ENCODE measurements around the gene NPC1. TPM values are rescaled to one million over a fixed set of nuclear protein-coding genes. Genes with fewer than 3 reads are reported as not detected.

Gene NPC1
- total RNA-seq, 1 donor from 2014 or later = 48.0 TPM

GRCh38 chr18:23612434-23613090 lies 26.3 kb upstream of the NPC1 start:
- Histone ChIP-seq H3K9ac (ENCODE audit: low read depth in 1 of 3, low read length in 3 of 3) (no peak overlapping the region), H3K4me3 (ENCODE audit: low read length in 3 of 3) (no peak overlapping the region), H3K27ac (ENCODE audit: low read depth, low read length) (no peak overlapping the region), H3K36me3 (ENCODE audit: control insufficient read depth in 3 of 3, insufficient read depth in 3 of 3, low read length in 3 of 3) (no peaks in the 10 kb centered on the region), H3K27me3 (ENCODE audit: control insufficient read depth in 3 of 3, insufficient read depth in 3 of 3, low read length in 3 of 3) (no peaks in the 10 kb centered on the region), H3K4me1 (ENCODE audit: control insufficient read depth in 3 of 3, insufficient read depth in 3 of 3, low read length in 3 of 3) (no peaks in the 10 kb centered on the region), H3K9me3 (ENCODE audit: control insufficient read depth in 3 of 3, low read length in 3 of 3) (no peaks in the 10 kb centered on the region)

- no peak overlapping the region for H3K4me3 ChIP-seq (ENCODE audit: low read length in 3 of 3)
- no peaks in the 10 kb centered on the region for H3K9me3 ChIP-seq (ENCODE audit: control insufficient read depth in 3 of 3, low read length in 3 of 3)
- H3K36me3 ChIP-seq (ENCODE audit: control insufficient read depth in 3 of 3, insufficient read depth in 3 of 3, low read length in 3 of 3) = no peaks in the 10 kb centered on the region
- H3K27me3 ChIP-seq (ENCODE audit: control insufficient read depth in 3 of 3, insufficient read depth in 3 of 3, low read length in 3 of 3) = no peaks in the 10 kb centered on the region
- no peak overlapping the region for H3K27ac ChIP-seq (ENCODE audit: low read depth, low read length)
- no peaks in the 10 kb centered on the region for H3K4me1 ChIP-seq (ENCODE audit: control insufficient read depth in 3 of 3, insufficient read depth in 3 of 3, low read length in 3 of 3)
- no peak overlapping the region for H3K9ac ChIP-seq (ENCODE audit: low read depth in 1 of 3, low read length in 3 of 3)
Observed at GRCh38 chr18:23609390-23610023, 23.2 kb upstream of the NPC1 start.

- Histone ChIP-seq H3K27ac (ENCODE audit: low read depth, low read length) (no peak overlapping the region), H3K36me3 (ENCODE audit: control insufficient read depth in 3 of 3, insufficient read depth in 3 of 3, low read length in 3 of 3) (no peaks in the 10 kb centered on the region), H3K4me3 (ENCODE audit: low read length in 3 of 3) (no peak overlapping the region), H3K9me3 (ENCODE audit: control insufficient read depth in 3 of 3, low read length in 3 of 3) (no peaks in the 10 kb centered on the region), H3K27me3 (ENCODE audit: control insufficient read depth in 3 of 3, insufficient read depth in 3 of 3, low read length in 3 of 3) (no peaks in the 10 kb centered on the region), H3K9ac (ENCODE audit: low read depth in 1 of 3, low read length in 3 of 3) (no peak overlapping the region), H3K4me1 (ENCODE audit: control insufficient read depth in 3 of 3, insufficient read depth in 3 of 3, low read length in 3 of 3) (no peaks in the 10 kb centered on the region)
Observed at GRCh38 chr18:23608211-23608610, 21.9 kb upstream of the NPC1 start.

GRCh38 chr18:23605941-23606340 lies 19.6 kb upstream of the NPC1 start:
- Histone ChIP-seq H3K36me3 (ENCODE audit: control insufficient read depth in 3 of 3, insufficient read depth in 3 of 3, low read length in 3 of 3) (no peaks in the 10 kb centered on the region), H3K9me3 (ENCODE audit: control insufficient read depth in 3 of 3, low read length in 3 of 3) (no peaks in the 10 kb centered on the region), H3K4me1 (ENCODE audit: control insufficient read depth in 3 of 3, insufficient read depth in 3 of 3, low read length in 3 of 3) (no peaks in the 10 kb centered on the region), H3K4me3 (ENCODE audit: low read length in 3 of 3) (no peak overlapping the region), H3K27ac (ENCODE audit: low read depth, low read length) (no peak overlapping the region), H3K27me3 (ENCODE audit: control insufficient read depth in 3 of 3, insufficient read depth in 3 of 3, low read length in 3 of 3) (no peaks in the 10 kb centered on the region), H3K9ac (ENCODE audit: low read depth in 1 of 3, low read length in 3 of 3) (no peak overlapping the region)

- Histone ChIP-seq H3K9ac (ENCODE audit: low read depth in 1 of 3, low read length in 3 of 3) (no peak overlapping the region), H3K9me3 (ENCODE audit: control insufficient read depth in 3 of 3, low read length in 3 of 3) (no peaks in the 10 kb centered on the region), H3K27ac (ENCODE audit: low read depth, low read length) (no peak overlapping the region), H3K4me1 (ENCODE audit: control insufficient read depth in 3 of 3, insufficient read depth in 3 of 3, low read length in 3 of 3) (no peaks in the 10 kb centered on the region), H3K27me3 (ENCODE audit: control insufficient read depth in 3 of 3, insufficient read depth in 3 of 3, low read length in 3 of 3) (no peaks in the 10 kb centered on the region), H3K4me3 (ENCODE audit: low read length in 3 of 3) (no peak overlapping the region), H3K36me3 (ENCODE audit: control insufficient read depth in 3 of 3, insufficient read depth in 3 of 3, low read length in 3 of 3) (no peaks in the 10 kb centered on the region)
Observed at GRCh38 chr18:23599809-23600208, 13.5 kb upstream of the NPC1 start.

- Histone ChIP-seq H3K9me3 (ENCODE audit: control insufficient read depth in 3 of 3, low read length in 3 of 3) (no peaks in the 10 kb centered on the region), H3K36me3 (ENCODE audit: control insufficient read depth in 3 of 3, insufficient read depth in 3 of 3, low read length in 3 of 3) (no peaks in the 10 kb centered on the region), H3K27ac (ENCODE audit: low read depth, low read length) (no peak overlapping the region), H3K4me3 (ENCODE audit: low read length in 3 of 3) (no peak overlapping the region), H3K9ac (ENCODE audit: low read depth in 1 of 3, low read length in 3 of 3) (no peak overlapping the region), H3K4me1 (ENCODE audit: control insufficient read depth in 3 of 3, insufficient read depth in 3 of 3, low read length in 3 of 3) (no peaks in the 10 kb centered on the region), H3K27me3 (ENCODE audit: control insufficient read depth in 3 of 3, insufficient read depth in 3 of 3, low read length in 3 of 3) (peaks cover 0 to 3% (median 0%) of the 10 kb centered on the region in 3 donors)
Observed at GRCh38 chr18:23596183-23596582, 9.9 kb upstream of the NPC1 start.

GRCh38 chr18:23595591-23595990 lies 9.3 kb upstream of the NPC1 start:
- peaks cover 0 to 3% (median 0%) of the 10 kb centered on the region in 3 donors for H3K27me3 ChIP-seq (ENCODE audit: control insufficient read depth in 3 of 3, insufficient read depth in 3 of 3, low read length in 3 of 3)
- H3K9me3 ChIP-seq (ENCODE audit: control insufficient read depth in 3 of 3, low read length in 3 of 3) = no peaks in the 10 kb centered on the region
- no peak overlapping the region for H3K27ac ChIP-seq (ENCODE audit: low read depth, low read length)
- H3K4me3 ChIP-seq (ENCODE audit: low read length in 3 of 3) = no peak overlapping the region
- H3K9ac ChIP-seq (ENCODE audit: low read depth in 1 of 3, low read length in 3 of 3) = no peak overlapping the region
- H3K36me3 ChIP-seq (ENCODE audit: control insufficient read depth in 3 of 3, insufficient read depth in 3 of 3, low read length in 3 of 3) = no peaks in the 10 kb centered on the region
- H3K4me1 ChIP-seq (ENCODE audit: control insufficient read depth in 3 of 3, insufficient read depth in 3 of 3, low read length in 3 of 3) = no peaks in the 10 kb centered on the region

- Histone ChIP-seq H3K27me3 (ENCODE audit: control insufficient read depth in 3 of 3, insufficient read depth in 3 of 3, low read length in 3 of 3) (peaks cover 0 to 4% (median 0%) of the 10 kb centered on the region in 3 donors), H3K9ac (ENCODE audit: low read depth in 1 of 3, low read length in 3 of 3) (no peak overlapping the region), H3K36me3 (ENCODE audit: control insufficient read depth in 3 of 3, insufficient read depth in 3 of 3, low read length in 3 of 3) (no peaks in the 10 kb centered on the region), H3K27ac (ENCODE audit: low read depth, low read length) (no peak overlapping the region), H3K9me3 (ENCODE audit: control insufficient read depth in 3 of 3, low read length in 3 of 3) (no peaks in the 10 kb centered on the region), H3K4me1 (ENCODE audit: control insufficient read depth in 3 of 3, insufficient read depth in 3 of 3, low read length in 3 of 3) (no peaks in the 10 kb centered on the region), H3K4me3 (ENCODE audit: low read length in 3 of 3) (no peak overlapping the region)
Observed at GRCh38 chr18:23593720-23594119, 7.4 kb upstream of the NPC1 start.

- Histone ChIP-seq H3K9me3 (ENCODE audit: control insufficient read depth in 3 of 3, low read length in 3 of 3) (no peaks in the 10 kb centered on the region), H3K27me3 (ENCODE audit: control insufficient read depth in 3 of 3, insufficient read depth in 3 of 3, low read length in 3 of 3) (peaks cover 0 to 6% (median 0%) of the 10 kb centered on the region in 3 donors), H3K9ac (ENCODE audit: low read depth in 1 of 3, low read length in 3 of 3) (no peak overlapping the region), H3K4me3 (ENCODE audit: low read length in 3 of 3) (no peak overlapping the region), H3K4me1 (ENCODE audit: control insufficient read depth in 3 of 3, insufficient read depth in 3 of 3, low read length in 3 of 3) (no peaks in the 10 kb centered on the region), H3K27ac (ENCODE audit: low read depth, low read length) (no peak overlapping the region), H3K36me3 (ENCODE audit: control insufficient read depth in 3 of 3, insufficient read depth in 3 of 3, low read length in 3 of 3) (no peaks in the 10 kb centered on the region)
Observed at GRCh38 chr18:23592911-23593310, 6.6 kb upstream of the NPC1 start.

GRCh38 chr18:23591011-23591410 lies 4.7 kb upstream of the NPC1 start:
- H3K27me3 ChIP-seq (ENCODE audit: control insufficient read depth in 3 of 3, insufficient read depth in 3 of 3, low read length in 3 of 3) = peaks cover 0 to 6% (median 0%) of the 10 kb centered on the region in 3 donors
- no peaks in the 10 kb centered on the region for H3K36me3 ChIP-seq (ENCODE audit: control insufficient read depth in 3 of 3, insufficient read depth in 3 of 3, low read length in 3 of 3)
- no peak overlapping the region for H3K9ac ChIP-seq (ENCODE audit: low read depth in 1 of 3, low read length in 3 of 3)
- H3K9me3 ChIP-seq (ENCODE audit: control insufficient read depth in 3 of 3, low read length in 3 of 3) = no peaks in the 10 kb centered on the region
- no peak overlapping the region for H3K4me3 ChIP-seq (ENCODE audit: low read length in 3 of 3)
- H3K27ac ChIP-seq (ENCODE audit: low read depth, low read length) = no peak overlapping the region
- H3K4me1 ChIP-seq (ENCODE audit: control insufficient read depth in 3 of 3, insufficient read depth in 3 of 3, low read length in 3 of 3) = peaks cover 4 to 7% (median 6%) of the 10 kb centered on the region in 3 donors
